ENCODE results near the gene SLC47A2. TPM values are rescaled to one million over a fixed set of nuclear protein-coding genes. Genes with fewer than 3 reads are reported as not detected.

SLC47A2 gene
- total RNA-seq (2014; rRNA removed; shearing (Covaris generic)) (not detected in 2 replicates), polyA plus RNA-seq (2016; fragmentation: Nextera tagmentation; extraction: Ambion mirVana) (0.19 TPM in 1 of 2 replicates, not detected in the other)
- long read RNA-seq = 0 reads

- no peak for DNase-seq (ENCODE audit: low spot score)
Measured at GRCh38 chr17:19716108-19717030, at the start of gene SLC47A2. Gene SLC47A2, minus strand, starts transcription at chr17:19716584. Its CDS starts 29 bp downstream, at chr17:19716555.

More at GRCh38 chr17:19716108-19717030, at the start of gene SLC47A2:
- no peak for TF ChIP-seq ZNF462 (CRISPR knock-in tag; IDR thresholded peaks at IDR 0.05)
- Histone ChIP-seq H3K27me3 (ENCODE audit: insufficient read depth) (no peaks in the 10 kb centered on the region), H2AFZ (no peak within 1 kb of the TSS), H3K9me2 (ENCODE audit: insufficient read depth) (no peaks in the 10 kb centered on the region), H3K27ac (ENCODE audit: low read depth) (no peak within 1 kb of the TSS), H3F3A (replicated peaks; ENCODE audit: low read depth) (no peaks in the 10 kb centered on the region), H3K4me2 (no peak within 1 kb of the TSS), H4K20me1 (replicated peaks; ENCODE audit: insufficient read depth) (no peaks in the 10 kb centered on the region), H3K4me1 (ENCODE audit: insufficient read depth) (0 out of 2 replicates have a peak, but pooled peaks cover 6% of the 10 kb centered on the region), H3K36me3 (ENCODE audit: insufficient read depth) (no peaks in the 10 kb centered on the region), H3K4me3 (no peak within 1 kb of the TSS), H3K79me2 (replicated peaks; ENCODE audit: insufficient read depth) (no peaks in the 10 kb centered on the region)
- Mint-ChIP-seq H3K27ac (no peak within 1 kb of the TSS), H3K36me3 (ENCODE audit: low read depth) (no peaks in the 10 kb centered on the region), H3K4me3 (no peak within 1 kb of the TSS), H3K9me3 (no peaks in the 10 kb centered on the region; the same call in 2 of the 3 replicates), H3K4me1 (peaks cover 16% of the 10 kb centered on the region), H3K27me3 (ENCODE audit: insufficient read depth, low read depth, poor library complexity) (peaks cover 11% of the 10 kb centered on the region)
- ATAC-seq = no peak
